Measurements from ENCODE around the gene CLDN16.

The CLDN16 gene

GRCh38 chr3:190436331-190436730, 48.4 kb downstream of the CLDN16 start:
- TF ChIP-seq GATA1 (IDR thresholded peaks at IDR 0.05; ENCODE audit: low read depth, low read length) (no peak), POLR2A (IDR thresholded peaks at IDR 0.05; ENCODE audit: low read length) (no peak)

GRCh38 chr3:190442240-190442639, 54.3 kb downstream of the CLDN16 start:
- TF ChIP-seq GATA1 (IDR thresholded peaks at IDR 0.05; ENCODE audit: low read depth, low read length) (no peak), POLR2A (IDR thresholded peaks at IDR 0.05; ENCODE audit: low read length) (no peak)
- no peak for DNase-seq

More at GRCh38 chr3:190436331-190436730, 48.4 kb downstream of the CLDN16 start:
- DNase-seq, result no peak

- no peak for TF ChIP-seq GATA1 (IDR thresholded peaks at IDR 0.05; ENCODE audit: low read depth, low read length)
- no peak for TF ChIP-seq POLR2A (IDR thresholded peaks at IDR 0.05; ENCODE audit: low read length)
- no peak for DNase-seq
These were observed 55.3 kb downstream of the CLDN16 start for GRCh38 chr3:190443257-190443656.

GRCh38 chr3:190444006-190444405, 56.0 kb downstream of the CLDN16 start:
- no peak for TF ChIP-seq POLR2A (IDR thresholded peaks at IDR 0.05; ENCODE audit: low read length)
- TF ChIP-seq GATA1 (IDR thresholded peaks at IDR 0.05; ENCODE audit: low read depth, low read length), result no peak
- DNase-seq, result no peak

- DNase-seq, result no peak
- TF ChIP-seq POLR2A (IDR thresholded peaks at IDR 0.05; ENCODE audit: low read length) (no peak), GATA1 (IDR thresholded peaks at IDR 0.05; ENCODE audit: low read depth, low read length) (no peak)
These were observed 56.7 kb downstream of the CLDN16 start for GRCh38 chr3:190444576-190445145.

GRCh38 chr3:190446573-190447279, 58.8 kb downstream of the CLDN16 start:
- no peak for DNase-seq
- TF ChIP-seq GATA1 (IDR thresholded peaks at IDR 0.05; ENCODE audit: low read depth, low read length) (no peak), POLR2A (IDR thresholded peaks at IDR 0.05; ENCODE audit: low read length) (no peak)

- DNase-seq, result no peak
- TF ChIP-seq POLR2A (IDR thresholded peaks at IDR 0.05; ENCODE audit: low read length), result no peak
- no peak for TF ChIP-seq GATA1 (IDR thresholded peaks at IDR 0.05; ENCODE audit: low read depth, low read length)
These were observed 60.3 kb downstream of the CLDN16 start for GRCh38 chr3:190448256-190448655.

GRCh38 chr3:190449801-190450200, 61.8 kb downstream of the CLDN16 start, which contains the start of gene TMEM207:
TMEM207 (minus strand) TSS chr3:190449901; CDS start chr3:190449809, 92 bp downstream.
- no peak for TF ChIP-seq POLR2A (IDR thresholded peaks at IDR 0.05; ENCODE audit: low read length)
- TF ChIP-seq GATA1 (IDR thresholded peaks at IDR 0.05; ENCODE audit: low read depth, low read length), result no peak
- no peak for DNase-seq

GRCh38 chr3:190455828-190456227, 67.9 kb downstream of the CLDN16 start:
- TF ChIP-seq GATA1 (IDR thresholded peaks at IDR 0.05; ENCODE audit: low read depth, low read length) (no peak), POLR2A (IDR thresholded peaks at IDR 0.05; ENCODE audit: low read length) (no peak)

GRCh38 chr3:190456770-190457169, 68.8 kb downstream of the CLDN16 start:
- TF ChIP-seq POLR2A (IDR thresholded peaks at IDR 0.05; ENCODE audit: low read length), result no peak
- TF ChIP-seq GATA1 (IDR thresholded peaks at IDR 0.05; ENCODE audit: low read depth, low read length), result no peak
- DNase-seq, result no peak

More at GRCh38 chr3:190455828-190456227, 67.9 kb downstream of the CLDN16 start:
- DNase-seq, result no peak

GRCh38 chr3:190458040-190458439, 70.1 kb downstream of the CLDN16 start:
- TF ChIP-seq POLR2A (IDR thresholded peaks at IDR 0.05; ENCODE audit: low read length), result no peak
- TF ChIP-seq GATA1 (IDR thresholded peaks at IDR 0.05; ENCODE audit: low read depth, low read length), result no peak
- no peak for DNase-seq
